ENCODE results near the gene SLC13A5. TPM values are rescaled to one million over a fixed set of nuclear protein-coding genes. Genes with fewer than 3 reads are reported as not detected.
A peak's percentile ranks its signal among the peaks of the same experiment; 100 is the strongest.

The SLC13A5 gene
- polyA plus RNA-seq, 4 donors, result 0.10 to 2.9 TPM; not detected in 2

GRCh38 chr17:6716736-6717135, 3.6 kb upstream of the SLC13A5 start:
- WGBS, 3 donors, result 51 to 78% (median 63%) methylated on average over 2 of the region's 2 CpGs
- Histone ChIP-seq H3K9me3 (ENCODE audit: control insufficient read depth in 2 of 2, insufficient read depth in 1 of 2, low read depth in 1 of 2, low read length in 1 of 2) (peaks cover 0 to 4% of the 10 kb centered on the region in 2 donors), H3K36me3 (ENCODE audit: control insufficient read depth in 3 of 3, insufficient read depth in 2 of 3, low read depth in 1 of 3, low read length in 3 of 3) (no peaks in the 10 kb centered on the region), H3K4me1 (ENCODE audit: control insufficient read depth in 3 of 3, insufficient read depth in 2 of 3, low read depth in 1 of 3, low read length in 2 of 3) (peaks cover 0 to 3% (median 0%) of the 10 kb centered on the region in 3 donors), H3K4me3 (ENCODE audit: low read depth in 1 of 3, low read length in 3 of 3) (no peak overlapping the region), H3K27me3 (ENCODE audit: control insufficient read depth in 3 of 3, insufficient read depth in 3 of 3, low read length in 3 of 3) (peaks cover 8 to 28% (median 18%) of the 10 kb centered on the region in 3 donors), H3K27ac (ENCODE audit: low read depth in 1 of 3, low read length in 2 of 3) (no peak overlapping the region)
- FAIRE-seq (no peak), DNase-seq (no peak)

GRCh38 chr17:6714315-6714874, 1.2 kb upstream of the SLC13A5 start:
- 79 to 87% (median 82%) methylated on average over 7 of the region's 7 CpGs for WGBS, 3 donors
- no peaks in the 10 kb centered on the region for H3K36me3 ChIP-seq (ENCODE audit: control insufficient read depth in 3 of 3, insufficient read depth in 2 of 3, low read depth in 1 of 3, low read length in 3 of 3)
- peaks cover 0 to 3% (median 0%) of the 10 kb centered on the region in 3 donors for H3K4me1 ChIP-seq (ENCODE audit: control insufficient read depth in 3 of 3, insufficient read depth in 2 of 3, low read depth in 1 of 3, low read length in 2 of 3)
- DNase-seq (no peak), FAIRE-seq (no peak)
- no peak overlapping the region for H3K27ac ChIP-seq (ENCODE audit: low read depth in 1 of 3, low read length in 2 of 3)
- H3K9me3 ChIP-seq (ENCODE audit: control insufficient read depth in 2 of 2, insufficient read depth in 1 of 2, low read depth in 1 of 2, low read length in 1 of 2), result peaks cover 0 to 4% of the 10 kb centered on the region in 2 donors
- no peak overlapping the region for H3K4me3 ChIP-seq (ENCODE audit: low read depth in 1 of 3, low read length in 3 of 3)
- H3K27me3 ChIP-seq (ENCODE audit: control insufficient read depth in 3 of 3, insufficient read depth in 3 of 3, low read length in 3 of 3), result peaks cover 8 to 29% (median 20%) of the 10 kb centered on the region in 3 donors

GRCh38 chr17:6713918-6714271, 726 bp upstream of the SLC13A5 start:
- peaks cover 0 to 3% (median 0%) of the 10 kb centered on the region in 3 donors for H3K4me1 ChIP-seq (ENCODE audit: control insufficient read depth in 3 of 3, insufficient read depth in 2 of 3, low read depth in 1 of 3, low read length in 2 of 3)
- peaks cover 0 to 4% of the 10 kb centered on the region in 2 donors for H3K9me3 ChIP-seq (ENCODE audit: control insufficient read depth in 2 of 2, insufficient read depth in 1 of 2, low read depth in 1 of 2, low read length in 1 of 2)
- no peak overlapping the region for H3K27ac ChIP-seq (ENCODE audit: low read depth in 1 of 3, low read length in 2 of 3)
- H3K4me3 ChIP-seq (ENCODE audit: low read depth in 1 of 3, low read length in 3 of 3), result peak overlapping the region in 1 of 3 donors; percentile 7
- DNase-seq, result no peak
- H3K36me3 ChIP-seq (ENCODE audit: control insufficient read depth in 3 of 3, insufficient read depth in 2 of 3, low read depth in 1 of 3, low read length in 3 of 3), result no peaks in the 10 kb centered on the region
- FAIRE-seq, result no peak
- H3K27me3 ChIP-seq (ENCODE audit: control insufficient read depth in 3 of 3, insufficient read depth in 3 of 3, low read length in 3 of 3), result peaks cover 8 to 29% (median 20%) of the 10 kb centered on the region in 3 donors
- WGBS, 3 donors, result 9 to 29% (median 18%) methylated on average over 29 of the region's 29 CpGs

- DNase-seq (no peak), FAIRE-seq (no peak)
- H3K4me3 ChIP-seq (ENCODE audit: low read depth in 1 of 3, low read length in 3 of 3), result no peak overlapping the region
- 21 to 23% (median 23%) methylated on average over 14 of the region's 14 CpGs for WGBS, 3 donors
- H3K36me3 ChIP-seq (ENCODE audit: control insufficient read depth in 3 of 3, insufficient read depth in 2 of 3, low read depth in 1 of 3, low read length in 3 of 3), result no peaks in the 10 kb centered on the region
- H3K27ac ChIP-seq (ENCODE audit: low read depth in 1 of 3, low read length in 2 of 3), result no peak overlapping the region
- H3K27me3 ChIP-seq (ENCODE audit: control insufficient read depth in 3 of 3, insufficient read depth in 3 of 3, low read length in 3 of 3), result peaks cover 8 to 29% (median 22%) of the 10 kb centered on the region in 3 donors
- peaks cover 0 to 4% of the 10 kb centered on the region in 2 donors for H3K9me3 ChIP-seq (ENCODE audit: control insufficient read depth in 2 of 2, insufficient read depth in 1 of 2, low read depth in 1 of 2, low read length in 1 of 2)
- H3K4me1 ChIP-seq (ENCODE audit: control insufficient read depth in 3 of 3, insufficient read depth in 2 of 3, low read depth in 1 of 3, low read length in 2 of 3), result peaks cover 0 to 3% (median 0%) of the 10 kb centered on the region in 3 donors
Observed at GRCh38 chr17:6712854-6713129, 377 bp downstream of the SLC13A5 start.

GRCh38 chr17:6712058-6712853, 913 bp downstream of the SLC13A5 start:
- peaks cover 0 to 3% (median 0%) of the 10 kb centered on the region in 3 donors for H3K4me1 ChIP-seq (ENCODE audit: control insufficient read depth in 3 of 3, insufficient read depth in 2 of 3, low read depth in 1 of 3, low read length in 2 of 3)
- no peak overlapping the region for H3K4me3 ChIP-seq (ENCODE audit: low read depth in 1 of 3, low read length in 3 of 3)
- H3K27ac ChIP-seq (ENCODE audit: low read depth in 1 of 3, low read length in 2 of 3), result no peak overlapping the region
- no peak for DNase-seq
- H3K9me3 ChIP-seq (ENCODE audit: control insufficient read depth in 2 of 2, insufficient read depth in 1 of 2, low read depth in 1 of 2, low read length in 1 of 2), result peaks cover 0 to 4% of the 10 kb centered on the region in 2 donors
- H3K27me3 ChIP-seq (ENCODE audit: control insufficient read depth in 3 of 3, insufficient read depth in 3 of 3, low read length in 3 of 3), result peaks cover 8 to 29% (median 22%) of the 10 kb centered on the region in 3 donors
- H3K36me3 ChIP-seq (ENCODE audit: control insufficient read depth in 3 of 3, insufficient read depth in 2 of 3, low read depth in 1 of 3, low read length in 3 of 3), result no peaks in the 10 kb centered on the region
- no peak for FAIRE-seq
- WGBS, 3 donors, result 38 to 53% (median 40%) methylated on average over 11 of the region's 11 CpGs

GRCh38 chr17:6711681-6712057, 1.5 kb downstream of the SLC13A5 start:
- no peaks in the 10 kb centered on the region for H3K36me3 ChIP-seq (ENCODE audit: control insufficient read depth in 3 of 3, insufficient read depth in 2 of 3, low read depth in 1 of 3, low read length in 3 of 3)
- H3K9me3 ChIP-seq (ENCODE audit: control insufficient read depth in 2 of 2, insufficient read depth in 1 of 2, low read depth in 1 of 2, low read length in 1 of 2), result peaks cover 0 to 4% of the 10 kb centered on the region in 2 donors
- DNase-seq (no peak), FAIRE-seq (no peak)
- H3K27ac ChIP-seq (ENCODE audit: low read depth in 1 of 3, low read length in 2 of 3), result no peak overlapping the region
- peaks cover 0 to 3% (median 0%) of the 10 kb centered on the region in 3 donors for H3K4me1 ChIP-seq (ENCODE audit: control insufficient read depth in 3 of 3, insufficient read depth in 2 of 3, low read depth in 1 of 3, low read length in 2 of 3)
- H3K27me3 ChIP-seq (ENCODE audit: control insufficient read depth in 3 of 3, insufficient read depth in 3 of 3, low read length in 3 of 3), result peaks cover 8 to 29% (median 22%) of the 10 kb centered on the region in 3 donors
- WGBS, 3 donors, result 43 to 63% (median 51%) methylated on average over 2 of the region's 2 CpGs
- no peak overlapping the region for H3K4me3 ChIP-seq (ENCODE audit: low read depth in 1 of 3, low read length in 3 of 3)

- FAIRE-seq, result no peak
- H3K27ac ChIP-seq (ENCODE audit: low read depth in 1 of 3, low read length in 2 of 3), result no peak overlapping the region
- 37 to 56% (median 43%) methylated on average over 7 of the region's 7 CpGs for WGBS, 3 donors
Observed at GRCh38 chr17:6711081-6711674, 2.0 kb downstream of the SLC13A5 start.

GRCh38 chr17:6710317-6710716, 2.9 kb downstream of the SLC13A5 start:
- Histone ChIP-seq H3K4me3 (ENCODE audit: low read depth in 1 of 3, low read length in 3 of 3) (no peak overlapping the region), H3K9me3 (ENCODE audit: control insufficient read depth in 2 of 2, insufficient read depth in 1 of 2, low read depth in 1 of 2, low read length in 1 of 2) (peaks cover 0 to 4% of the 10 kb centered on the region in 2 donors), H3K36me3 (ENCODE audit: control insufficient read depth in 3 of 3, insufficient read depth in 2 of 3, low read depth in 1 of 3, low read length in 3 of 3) (no peaks in the 10 kb centered on the region), H3K4me1 (ENCODE audit: control insufficient read depth in 3 of 3, insufficient read depth in 2 of 3, low read depth in 1 of 3, low read length in 2 of 3) (peaks cover 0 to 3% (median 0%) of the 10 kb centered on the region in 3 donors), H3K27ac (ENCODE audit: low read depth in 1 of 3, low read length in 2 of 3) (no peak overlapping the region), H3K27me3 (ENCODE audit: control insufficient read depth in 3 of 3, insufficient read depth in 3 of 3, low read length in 3 of 3) (peaks cover 8 to 29% (median 26%) of the 10 kb centered on the region in 3 donors)
- 74 to 88% (median 79%) methylated on average over 11 of the region's 11 CpGs for WGBS, 3 donors
- DNase-seq (no peak), FAIRE-seq (no peak)

More at GRCh38 chr17:6711081-6711674, 2.0 kb downstream of the SLC13A5 start:
- Histone ChIP-seq H3K4me3 (ENCODE audit: low read depth in 1 of 3, low read length in 3 of 3) (no peak overlapping the region), H3K4me1 (ENCODE audit: control insufficient read depth in 3 of 3, insufficient read depth in 2 of 3, low read depth in 1 of 3, low read length in 2 of 3) (peaks cover 0 to 3% (median 0%) of the 10 kb centered on the region in 3 donors), H3K9me3 (ENCODE audit: control insufficient read depth in 2 of 2, insufficient read depth in 1 of 2, low read depth in 1 of 2, low read length in 1 of 2) (peaks cover 0 to 4% of the 10 kb centered on the region in 2 donors), H3K36me3 (ENCODE audit: control insufficient read depth in 3 of 3, insufficient read depth in 2 of 3, low read depth in 1 of 3, low read length in 3 of 3) (no peaks in the 10 kb centered on the region), H3K27me3 (ENCODE audit: control insufficient read depth in 3 of 3, insufficient read depth in 3 of 3, low read length in 3 of 3) (peaks cover 8 to 29% (median 26%) of the 10 kb centered on the region in 3 donors)
- no peak for DNase-seq

Measured in small intestine (tissue), 7 donors.